ENCODE results near the gene BHLHE41.

DNA sequence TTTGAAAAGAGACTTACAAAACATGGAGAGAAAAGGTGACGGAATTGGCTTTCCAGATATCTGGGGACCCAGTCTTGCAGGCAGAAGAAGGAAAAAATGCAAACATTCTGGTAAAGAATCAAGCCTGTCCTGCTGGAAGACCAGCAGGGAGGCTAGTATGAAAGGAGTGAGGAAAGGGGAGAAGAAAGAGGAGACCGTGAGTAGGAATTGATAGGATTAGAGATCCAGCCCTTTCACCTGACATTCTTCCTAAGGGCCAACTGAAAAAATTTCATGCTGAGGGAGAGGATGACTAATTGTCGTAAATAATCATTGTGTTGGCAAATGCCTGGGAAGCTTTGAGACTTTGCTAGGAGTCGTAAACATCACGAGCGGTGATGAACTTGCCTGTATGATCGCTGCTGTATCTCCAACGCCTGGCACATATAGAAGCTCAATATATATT, 12.1 kb downstream of the BHLHE41 start:
- TF ChIP-seq, protein P1, sequence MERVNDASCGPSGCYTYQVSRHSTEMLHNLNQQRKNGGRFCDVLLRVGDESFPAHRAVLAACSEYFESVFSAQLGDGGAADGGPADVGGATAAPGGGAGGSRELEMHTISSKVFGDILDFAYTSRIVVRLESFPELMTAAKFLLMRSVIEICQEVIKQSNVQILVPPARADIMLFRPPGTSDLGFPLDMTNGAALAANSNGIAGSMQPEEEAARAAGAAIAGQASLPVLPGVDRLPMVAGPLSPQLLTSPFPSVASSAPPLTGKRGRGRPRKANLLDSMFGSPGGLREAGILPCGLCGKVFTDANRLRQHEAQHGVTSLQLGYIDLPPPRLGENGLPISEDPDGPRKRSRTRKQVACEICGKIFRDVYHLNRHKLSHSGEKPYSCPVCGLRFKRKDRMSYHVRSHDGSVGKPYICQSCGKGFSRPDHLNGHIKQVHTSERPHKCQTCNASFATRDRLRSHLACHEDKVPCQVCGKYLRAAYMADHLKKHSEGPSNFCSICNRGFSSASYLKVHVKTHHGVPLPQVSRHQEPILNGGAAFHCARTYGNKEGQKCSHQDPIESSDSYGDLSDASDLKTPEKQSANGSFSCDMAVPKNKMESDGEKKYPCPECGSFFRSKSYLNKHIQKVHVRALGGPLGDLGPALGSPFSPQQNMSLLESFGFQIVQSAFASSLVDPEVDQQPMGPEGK (CRISPR knock-in tag; IDR thresholded peaks at IDR 0.05; ENCODE audit: borderline replicate concordance), result no peak
- TF ChIP-seq GLIS3 (CRISPR knock-in tag; IDR thresholded peaks at IDR 0.05) (no peak), RARB (CRISPR knock-in tag; IDR thresholded peaks at IDR 0.05) (no peak), TOX (CRISPR knock-in tag; IDR thresholded peaks at IDR 0.05; ENCODE audit: borderline replicate concordance) (no peak), ZNF70 (CRISPR knock-in tag; IDR thresholded peaks at IDR 0.05) (no peak), OSR1 (CRISPR knock-in tag; IDR thresholded peaks at IDR 0.05) (no peak), TCF4 (CRISPR knock-in tag; IDR thresholded peaks at IDR 0.05; ENCODE audit: borderline replicate concordance) (no peak), ZFP30 (CRISPR knock-in tag; IDR thresholded peaks at IDR 0.05) (no peak), ARNTL (CRISPR knock-in tag; IDR thresholded peaks at IDR 0.05; ENCODE audit: borderline replicate concordance, low read depth) (no peak), ZNF8 (CRISPR knock-in tag; IDR thresholded peaks at IDR 0.05) (no peak), ESRRG (CRISPR knock-in tag; IDR thresholded peaks at IDR 0.05) (no peak)
- TF ChIP-seq, protein P2, sequence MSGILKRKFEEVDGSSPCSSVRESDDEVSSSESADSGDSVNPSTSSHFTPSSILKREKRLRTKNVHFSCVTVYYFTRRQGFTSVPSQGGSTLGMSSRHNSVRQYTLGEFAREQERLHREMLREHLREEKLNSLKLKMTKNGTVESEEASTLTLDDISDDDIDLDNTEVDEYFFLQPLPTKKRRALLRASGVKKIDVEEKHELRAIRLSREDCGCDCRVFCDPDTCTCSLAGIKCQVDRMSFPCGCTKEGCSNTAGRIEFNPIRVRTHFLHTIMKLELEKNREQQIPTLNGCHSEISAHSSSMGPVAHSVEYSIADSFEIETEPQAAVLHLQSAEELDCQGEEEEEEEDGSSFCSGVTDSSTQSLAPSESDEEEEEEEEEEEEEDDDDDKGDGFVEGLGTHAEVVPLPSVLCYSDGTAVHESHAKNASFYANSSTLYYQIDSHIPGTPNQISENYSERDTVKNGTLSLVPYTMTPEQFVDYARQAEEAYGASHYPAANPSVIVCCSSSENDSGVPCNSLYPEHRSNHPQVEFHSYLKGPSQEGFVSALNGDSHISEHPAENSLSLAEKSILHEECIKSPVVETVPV (CRISPR knock-in tag; IDR thresholded peaks at IDR 0.05), result no peak
- TF ChIP-seq, protein P3, sequence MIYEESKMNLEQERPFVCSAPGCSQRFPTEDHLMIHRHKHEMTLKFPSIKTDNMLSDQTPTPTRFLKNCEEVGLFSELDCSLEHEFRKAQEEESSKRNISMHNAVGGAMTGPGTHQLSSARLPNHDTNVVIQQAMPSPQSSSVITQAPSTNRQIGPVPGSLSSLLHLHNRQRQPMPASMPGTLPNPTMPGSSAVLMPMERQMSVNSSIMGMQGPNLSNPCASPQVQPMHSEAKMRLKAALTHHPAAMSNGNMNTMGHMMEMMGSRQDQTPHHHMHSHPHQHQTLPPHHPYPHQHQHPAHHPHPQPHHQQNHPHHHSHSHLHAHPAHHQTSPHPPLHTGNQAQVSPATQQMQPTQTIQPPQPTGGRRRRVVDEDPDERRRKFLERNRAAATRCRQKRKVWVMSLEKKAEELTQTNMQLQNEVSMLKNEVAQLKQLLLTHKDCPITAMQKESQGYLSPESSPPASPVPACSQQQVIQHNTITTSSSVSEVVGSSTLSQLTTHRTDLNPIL (CRISPR knock-in tag; IDR thresholded peaks at IDR 0.05; ENCODE audit: low read depth), result no peak
- TF ChIP-seq, protein P4, sequence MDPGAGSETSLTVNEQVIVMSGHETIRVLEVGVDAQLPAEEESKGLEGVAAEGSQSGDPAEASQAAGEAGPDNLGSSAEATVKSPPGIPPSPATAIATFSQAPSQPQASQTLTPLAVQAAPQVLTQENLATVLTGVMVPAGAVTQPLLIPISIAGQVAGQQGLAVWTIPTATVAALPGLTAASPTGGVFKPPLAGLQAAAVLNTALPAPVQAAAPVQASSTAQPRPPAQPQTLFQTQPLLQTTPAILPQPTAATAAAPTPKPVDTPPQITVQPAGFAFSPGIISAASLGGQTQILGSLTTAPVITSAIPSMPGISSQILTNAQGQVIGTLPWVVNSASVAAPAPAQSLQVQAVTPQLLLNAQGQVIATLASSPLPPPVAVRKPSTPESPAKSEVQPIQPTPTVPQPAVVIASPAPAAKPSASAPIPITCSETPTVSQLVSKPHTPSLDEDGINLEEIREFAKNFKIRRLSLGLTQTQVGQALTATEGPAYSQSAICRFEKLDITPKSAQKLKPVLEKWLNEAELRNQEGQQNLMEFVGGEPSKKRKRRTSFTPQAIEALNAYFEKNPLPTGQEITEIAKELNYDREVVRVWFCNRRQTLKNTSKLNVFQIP (CRISPR knock-in tag; IDR thresholded peaks at IDR 0.05; ENCODE audit: borderline replicate concordance, low read depth), result no peak

Measured in SK-N-SH treated with all-trans-retinoic acid at 6 μM for 48 hours (cell line).